Measurements from ENCODE around the gene HMHB1. TPM values are rescaled to one million over a fixed set of nuclear protein-coding genes. Genes with fewer than 3 reads are reported as not detected.

HMHB1 gene
- polyA plus RNA-seq, 1 donor (not counting 4 experiments of a cell fraction or from before 2014, with no cell fraction given): not detected

DNA sequence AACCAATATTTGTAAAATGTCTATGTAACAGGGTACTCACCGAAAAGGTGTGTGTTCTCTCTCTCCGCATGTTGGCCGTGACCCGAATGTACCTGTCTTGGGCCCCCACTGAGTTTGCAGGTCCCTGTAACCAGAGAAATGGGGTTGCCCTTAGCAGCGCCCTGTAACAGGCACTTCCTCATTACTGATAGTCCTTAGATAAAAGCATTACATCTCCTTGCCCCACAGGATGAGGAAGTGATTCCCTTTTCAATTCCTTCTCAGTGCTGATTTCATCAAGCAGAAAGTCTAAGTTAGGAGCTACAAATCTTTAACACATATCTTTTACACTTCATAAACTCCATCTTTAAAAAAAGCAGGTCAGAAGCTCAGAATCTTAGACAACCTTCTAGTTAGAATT lies 15.2 kb upstream of the HMHB1 start:
- dilution Hi-C loops (cut with MboI; ENCODE audit: extremely low pct_ligation_motif_present, low sequenced_read_pairs): no loop called here
- H3K4me2 ChIP-seq (ENCODE audit: control insufficient read depth, extremely low read depth, insufficient read depth, low read depth, low read length): no peak overlapping the region
- FAIRE-seq: no peak

DNA sequence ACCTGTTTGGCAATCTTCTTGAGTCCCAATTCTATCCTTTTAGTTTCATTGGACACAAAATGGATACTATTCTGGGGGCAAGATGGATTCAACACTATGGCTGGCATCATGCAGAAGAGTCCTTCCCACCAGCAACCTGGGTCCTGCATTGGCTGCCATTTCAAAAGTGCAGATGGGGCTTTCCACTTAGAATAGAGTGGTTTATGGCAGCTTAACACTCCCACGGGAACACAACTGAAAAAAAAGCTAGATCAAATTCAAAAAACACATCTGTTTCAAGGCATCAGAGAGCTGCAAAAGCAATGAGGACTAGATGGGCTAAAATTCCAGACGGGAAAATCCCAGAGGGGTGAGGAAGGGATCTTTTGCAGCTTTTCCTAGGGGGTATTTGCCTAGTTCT lies 11.2 kb upstream of the HMHB1 start:
- no peak for FAIRE-seq
- dilution Hi-C loops (cut with MboI; ENCODE audit: extremely low pct_ligation_motif_present, low sequenced_read_pairs): no loop called here
- H3K9me3 ChIP-seq (ENCODE audit: control insufficient read depth, low read depth, low read length): no peaks in the 10 kb centered on the region
- H3K36me3 ChIP-seq (ENCODE audit: control insufficient read depth in 2 of 2, extremely low read depth in 1 of 2, insufficient read depth in 2 of 2, low read length in 2 of 2): no peaks in the 10 kb centered on the region
- no peaks in the 10 kb centered on the region for H3K27me3 ChIP-seq (ENCODE audit: control insufficient read depth, extremely low read depth, insufficient read depth, low read length)
- H3K4me1 ChIP-seq (ENCODE audit: control insufficient read depth, extremely low read depth, insufficient read depth, low read length): no peaks in the 10 kb centered on the region
- no peak overlapping the region for H3K4me2 ChIP-seq (ENCODE audit: control insufficient read depth, extremely low read depth, insufficient read depth, low read depth, low read length)
- H3K79me2 ChIP-seq (ENCODE audit: control insufficient read depth, insufficient read depth, low read length): no peaks in the 10 kb centered on the region
- H3K9ac ChIP-seq (ENCODE audit: control insufficient read depth, extremely low read depth, insufficient read depth, low read length): no peak overlapping the region
- no peak overlapping the region for H3K27ac ChIP-seq (ENCODE audit: control insufficient read depth, insufficient read depth, low read length)
- H3K4me3 ChIP-seq (ENCODE audit: control insufficient read depth in 2 of 3, extremely low read depth in 1 of 3, insufficient read depth in 2 of 3, low read depth in 1 of 3, low read length in 3 of 3): no peak overlapping the region
- no peak for DNase-seq (ENCODE audit: low read depth, low spot score)
- no peak overlapping the region for H2AFZ ChIP-seq (ENCODE audit: control insufficient read depth, low read length)
- H3K9me1 ChIP-seq (ENCODE audit: control insufficient read depth, extremely low read depth, insufficient read depth, low read length): no peaks in the 10 kb centered on the region
- H4K20me1 ChIP-seq (ENCODE audit: control insufficient read depth, extremely low read depth, insufficient read depth, low read length): no peaks in the 10 kb centered on the region
- TF ChIP-seq, protein P1, sequence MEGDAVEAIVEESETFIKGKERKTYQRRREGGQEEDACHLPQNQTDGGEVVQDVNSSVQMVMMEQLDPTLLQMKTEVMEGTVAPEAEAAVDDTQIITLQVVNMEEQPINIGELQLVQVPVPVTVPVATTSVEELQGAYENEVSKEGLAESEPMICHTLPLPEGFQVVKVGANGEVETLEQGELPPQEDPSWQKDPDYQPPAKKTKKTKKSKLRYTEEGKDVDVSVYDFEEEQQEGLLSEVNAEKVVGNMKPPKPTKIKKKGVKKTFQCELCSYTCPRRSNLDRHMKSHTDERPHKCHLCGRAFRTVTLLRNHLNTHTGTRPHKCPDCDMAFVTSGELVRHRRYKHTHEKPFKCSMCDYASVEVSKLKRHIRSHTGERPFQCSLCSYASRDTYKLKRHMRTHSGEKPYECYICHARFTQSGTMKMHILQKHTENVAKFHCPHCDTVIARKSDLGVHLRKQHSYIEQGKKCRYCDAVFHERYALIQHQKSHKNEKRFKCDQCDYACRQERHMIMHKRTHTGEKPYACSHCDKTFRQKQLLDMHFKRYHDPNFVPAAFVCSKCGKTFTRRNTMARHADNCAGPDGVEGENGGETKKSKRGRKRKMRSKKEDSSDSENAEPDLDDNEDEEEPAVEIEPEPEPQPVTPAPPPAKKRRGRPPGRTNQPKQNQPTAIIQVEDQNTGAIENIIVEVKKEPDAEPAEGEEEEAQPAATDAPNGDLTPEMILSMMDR (optimal IDR thresholded peaks at IDR 0.05 in 1 of 3, IDR thresholded peaks at IDR 0.05 in 1 of 3, conservative IDR thresholded peaks at IDR 0.05 in 1 of 3; ENCODE audit: extremely low read depth in 1 of 3, insufficient read depth in 2 of 3, low read length in 3 of 3): no peak
- TF ChIP-seq EZH2 (IDR thresholded peaks at IDR 0.05; ENCODE audit: low read length): no peak

More for the DNA sequence above, 15.2 kb upstream of the HMHB1 start:
- H3K27ac ChIP-seq (ENCODE audit: control insufficient read depth, insufficient read depth, low read length): no peak overlapping the region
- no peaks in the 10 kb centered on the region for H3K9me1 ChIP-seq (ENCODE audit: control insufficient read depth, extremely low read depth, insufficient read depth, low read length)
- H4K20me1 ChIP-seq (ENCODE audit: control insufficient read depth, extremely low read depth, insufficient read depth, low read length): no peaks in the 10 kb centered on the region
- H3K27me3 ChIP-seq (ENCODE audit: control insufficient read depth, extremely low read depth, insufficient read depth, low read length): no peaks in the 10 kb centered on the region
- no peaks in the 10 kb centered on the region for H3K9me3 ChIP-seq (ENCODE audit: control insufficient read depth, low read depth, low read length)
- no peak overlapping the region for H3K9ac ChIP-seq (ENCODE audit: control insufficient read depth, extremely low read depth, insufficient read depth, low read length)
- DNase-seq (ENCODE audit: low read depth, low spot score): no peak
- no peak overlapping the region for H2AFZ ChIP-seq (ENCODE audit: control insufficient read depth, low read length)
- no peaks in the 10 kb centered on the region for H3K4me1 ChIP-seq (ENCODE audit: control insufficient read depth, extremely low read depth, insufficient read depth, low read length)
- no peak overlapping the region for H3K4me3 ChIP-seq (ENCODE audit: control insufficient read depth in 2 of 3, extremely low read depth in 1 of 3, insufficient read depth in 2 of 3, low read depth in 1 of 3, low read length in 3 of 3)
- H3K79me2 ChIP-seq (ENCODE audit: control insufficient read depth, insufficient read depth, low read length): no peaks in the 10 kb centered on the region
- H3K36me3 ChIP-seq (ENCODE audit: control insufficient read depth in 2 of 2, extremely low read depth in 1 of 2, insufficient read depth in 2 of 2, low read length in 2 of 2): no peaks in the 10 kb centered on the region
- TF ChIP-seq, protein P1 (optimal IDR thresholded peaks at IDR 0.05 in 1 of 3, IDR thresholded peaks at IDR 0.05 in 1 of 3, conservative IDR thresholded peaks at IDR 0.05 in 1 of 3; ENCODE audit: extremely low read depth in 1 of 3, insufficient read depth in 2 of 3, low read length in 3 of 3): no peak
- no peak for TF ChIP-seq EZH2 (IDR thresholded peaks at IDR 0.05; ENCODE audit: low read length)

All from keratinocyte (primary cell).